Nucleus accumbens (tissue), 56 donors: ENCODE measurements around the gene VDAC1.

Experiments
- DNase-seq, 56 donors: peaks; one replicate each; lab custom pipeline; 2025; lab: John Stamatoyannopoulos, UW

The VDAC1 gene

DNA sequence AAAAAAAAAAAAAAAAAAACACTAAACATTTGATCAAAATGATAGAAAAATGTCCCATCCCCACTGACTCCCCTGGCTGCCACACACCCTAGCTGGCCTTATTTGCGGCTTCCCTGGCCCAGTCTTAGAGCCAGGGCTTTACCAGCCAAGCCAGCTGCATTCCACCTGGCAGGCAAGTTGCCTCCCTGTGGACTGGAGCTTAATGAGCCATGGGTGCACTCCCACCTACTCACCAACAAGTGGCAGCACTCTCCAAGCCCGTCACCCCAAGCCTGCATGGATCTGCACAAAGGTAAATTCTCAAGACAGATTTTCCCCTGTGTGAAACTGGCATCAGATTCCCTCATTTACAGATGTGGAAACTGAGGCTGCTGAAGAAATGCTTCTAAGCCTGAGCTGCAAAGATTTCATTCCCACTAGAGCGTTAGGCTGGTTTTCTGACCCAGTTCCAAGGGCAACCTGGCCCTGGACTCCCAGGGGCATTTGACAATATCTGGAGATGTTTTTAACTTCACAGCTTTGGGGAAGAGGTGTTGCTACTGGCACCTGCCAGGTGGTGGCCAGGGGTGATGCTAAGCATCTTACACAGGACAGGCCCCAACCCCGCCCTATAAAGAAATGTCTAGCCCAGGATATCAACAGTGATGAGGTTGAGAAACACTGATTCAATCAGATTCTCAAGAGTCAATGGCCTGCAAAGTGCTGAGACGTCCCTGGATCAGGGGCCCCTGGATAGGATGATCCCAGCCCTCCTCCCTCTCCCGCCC is 21.9 kb upstream of the VDAC1 start:
- DNase-seq = peak in 10 of 56 donors; percentile 6 to 33 (median 17)

DNA sequence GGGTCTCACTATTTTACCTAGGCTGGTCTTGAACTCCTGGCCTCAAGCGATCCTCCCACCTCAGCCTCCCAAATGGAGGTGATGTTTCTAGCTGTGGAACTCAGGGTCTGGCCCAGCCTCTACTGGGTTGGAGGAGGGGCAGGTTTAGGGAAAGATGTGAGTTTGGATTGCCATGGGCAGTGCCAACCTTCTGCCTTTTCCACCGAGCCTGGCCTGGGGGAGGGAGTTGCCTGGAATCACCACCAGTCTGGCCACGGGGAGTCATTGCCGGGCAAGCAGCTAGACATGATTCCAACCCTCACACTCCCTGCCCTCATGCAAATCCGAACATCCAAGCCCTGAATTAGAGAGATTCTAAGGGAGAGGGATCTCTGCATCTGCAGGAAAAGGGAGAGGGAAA is 21.0 kb upstream of the VDAC1 start:
- no peak for DNase-seq

DNA sequence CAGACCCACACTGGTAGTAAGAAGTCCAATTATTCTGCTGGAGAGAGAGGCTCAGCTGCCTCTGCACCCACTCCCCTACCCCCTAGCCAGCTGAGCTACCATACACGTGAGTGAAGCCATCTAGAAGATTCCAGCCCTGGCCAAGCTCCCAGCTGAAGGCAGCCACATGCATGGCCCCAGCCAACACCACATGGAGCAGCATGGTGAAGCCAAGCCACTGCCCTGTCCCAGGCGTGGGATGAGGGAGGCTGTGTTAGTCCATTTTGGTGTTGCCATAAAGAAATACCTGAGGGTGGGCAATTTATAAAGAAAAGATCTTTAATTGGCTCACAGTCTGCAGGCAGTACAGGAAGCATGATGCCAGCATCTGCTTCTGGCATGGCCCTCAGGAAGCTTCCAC is 20.0 kb upstream of the VDAC1 start:
- DNase-seq = no peak

DNA sequence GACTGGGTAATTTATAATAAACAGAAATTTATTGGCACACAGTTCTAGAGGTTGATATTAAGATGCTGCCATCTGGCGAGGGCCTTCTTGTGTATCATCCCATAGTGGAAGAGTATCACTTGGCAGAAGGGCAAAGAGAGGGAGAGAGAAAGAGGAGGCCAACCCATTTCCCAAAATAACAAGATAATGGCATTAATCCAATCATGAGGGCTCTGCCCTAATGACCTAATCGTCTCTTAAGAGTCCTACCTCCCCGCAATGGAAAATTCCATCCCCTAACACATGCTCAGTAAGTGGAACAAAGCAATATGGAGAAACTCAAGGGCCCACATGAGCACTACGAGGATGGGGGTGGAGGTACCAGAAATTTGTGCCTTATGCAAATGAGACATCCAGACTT is 17.6 kb upstream of the VDAC1 start:
- DNase-seq = no peak

DNA sequence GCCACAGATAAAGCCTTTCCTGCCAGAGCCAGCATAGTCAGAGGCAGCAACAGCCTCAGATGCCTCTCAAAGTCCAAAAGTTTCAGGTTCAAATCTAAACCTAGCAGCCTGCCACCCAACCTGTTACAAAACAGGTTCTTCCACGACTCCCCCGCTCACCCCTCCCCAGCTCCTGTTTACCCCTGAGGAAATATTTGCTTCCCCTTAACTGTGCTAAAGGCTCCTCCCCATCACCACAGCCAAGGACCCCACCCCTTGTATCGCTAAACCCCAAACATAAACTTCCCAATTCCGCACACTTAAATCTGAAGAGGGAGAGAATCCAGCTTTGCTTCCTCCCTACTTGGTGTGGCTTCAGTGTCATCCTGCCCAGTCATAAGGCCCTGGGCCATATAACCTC is 15.4 kb upstream of the VDAC1 start:
- no peak for DNase-seq

DNA sequence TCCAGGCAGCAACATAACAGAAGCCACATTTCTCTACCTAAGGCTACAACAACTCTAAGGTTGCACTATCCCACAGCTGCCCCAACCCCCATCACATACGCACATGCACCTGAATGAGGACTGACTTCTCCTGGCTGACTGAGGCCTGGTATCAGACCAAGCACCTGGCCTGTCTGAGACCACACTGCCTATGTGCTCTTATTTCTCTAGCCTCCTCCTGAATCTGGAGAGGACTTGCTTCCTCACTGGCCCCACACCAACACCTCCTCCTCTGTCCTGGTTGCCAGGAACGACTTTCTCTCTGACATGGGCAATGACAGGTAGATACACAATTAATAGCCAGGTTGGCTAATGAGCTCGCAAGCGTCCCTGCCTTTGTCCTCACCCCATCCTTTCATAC is 14.9 kb upstream of the VDAC1 start:
- no peak for DNase-seq

DNA sequence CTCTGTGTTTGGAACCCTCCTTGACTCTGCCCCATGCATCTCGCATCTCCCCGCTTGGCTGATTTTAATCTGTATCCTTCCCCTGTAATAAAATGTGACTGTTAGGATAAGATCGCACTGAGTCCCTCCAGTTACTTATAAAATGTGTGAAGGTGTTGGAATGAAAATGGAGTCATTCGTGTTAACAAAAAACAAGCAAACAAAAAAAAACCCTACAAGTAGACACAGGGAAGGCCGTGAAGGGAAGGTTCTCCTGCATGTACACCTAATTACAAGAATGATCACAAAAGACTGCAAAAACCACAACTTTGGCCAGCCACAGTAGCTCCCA is 14.2 kb upstream of the VDAC1 start:
- no peak for DNase-seq

DNA sequence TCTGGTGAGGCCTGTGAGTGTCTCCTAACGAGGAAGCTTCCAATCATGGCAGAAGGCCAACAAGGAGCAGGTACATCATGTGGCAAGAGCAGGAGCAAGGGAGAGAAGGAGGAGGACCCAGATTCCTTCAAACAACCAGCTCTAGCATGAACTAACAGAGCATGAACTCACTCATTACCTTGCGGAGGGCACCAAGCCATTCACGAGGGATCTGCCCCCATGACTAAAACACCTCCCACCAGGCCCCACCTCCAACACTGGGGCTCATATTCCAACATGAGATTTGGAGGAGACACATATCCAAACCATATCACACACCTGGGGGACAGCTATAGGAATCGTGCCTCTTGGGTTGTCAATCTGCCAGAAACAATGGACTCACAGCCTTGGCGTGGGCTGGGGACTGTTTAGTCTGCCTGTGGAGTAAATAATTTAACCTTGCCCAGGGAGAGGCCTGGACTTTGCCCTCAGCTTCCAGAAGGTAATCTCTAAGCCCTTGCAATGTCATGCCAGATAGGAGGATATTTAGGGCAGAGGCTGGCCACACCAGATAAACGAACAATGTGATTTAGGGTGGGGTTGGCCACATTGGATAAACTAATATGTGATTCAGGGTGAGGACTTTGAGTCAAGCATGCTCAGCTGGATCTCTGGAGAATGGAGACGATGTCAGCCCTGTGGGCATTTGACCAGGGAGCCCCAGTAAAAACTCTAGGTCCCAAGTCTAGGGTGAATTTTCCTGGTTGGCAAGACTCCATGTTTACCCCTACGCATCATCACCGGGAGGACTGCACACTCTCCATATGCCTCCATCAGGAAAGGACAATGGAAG is 13.6 kb upstream of the VDAC1 start:
- DNase-seq = no peak

DNA sequence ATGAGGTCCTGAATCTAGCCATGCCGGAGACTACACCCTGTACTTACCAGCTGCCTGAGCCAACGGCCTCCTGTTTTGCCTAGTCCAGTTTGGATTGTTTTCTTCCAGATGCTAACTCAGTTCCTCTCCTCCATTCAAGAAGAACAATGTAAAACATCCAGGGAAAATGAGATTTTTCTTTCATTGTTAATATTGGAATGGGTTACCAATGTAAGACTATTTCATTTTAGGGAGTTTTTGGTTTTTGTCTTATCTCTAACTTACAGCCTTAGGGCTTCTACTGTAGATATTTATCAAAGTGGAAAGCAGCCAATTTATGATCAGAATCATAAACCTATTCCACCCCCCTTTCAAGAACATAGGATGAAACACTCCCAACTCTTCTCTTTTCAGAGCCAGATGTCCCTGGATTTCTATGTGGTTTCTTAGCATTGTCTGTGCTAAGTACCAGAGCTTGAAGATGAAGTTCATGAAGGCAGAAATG is 3.5 kb upstream of the VDAC1 start:
- DNase-seq = no peak

DNA sequence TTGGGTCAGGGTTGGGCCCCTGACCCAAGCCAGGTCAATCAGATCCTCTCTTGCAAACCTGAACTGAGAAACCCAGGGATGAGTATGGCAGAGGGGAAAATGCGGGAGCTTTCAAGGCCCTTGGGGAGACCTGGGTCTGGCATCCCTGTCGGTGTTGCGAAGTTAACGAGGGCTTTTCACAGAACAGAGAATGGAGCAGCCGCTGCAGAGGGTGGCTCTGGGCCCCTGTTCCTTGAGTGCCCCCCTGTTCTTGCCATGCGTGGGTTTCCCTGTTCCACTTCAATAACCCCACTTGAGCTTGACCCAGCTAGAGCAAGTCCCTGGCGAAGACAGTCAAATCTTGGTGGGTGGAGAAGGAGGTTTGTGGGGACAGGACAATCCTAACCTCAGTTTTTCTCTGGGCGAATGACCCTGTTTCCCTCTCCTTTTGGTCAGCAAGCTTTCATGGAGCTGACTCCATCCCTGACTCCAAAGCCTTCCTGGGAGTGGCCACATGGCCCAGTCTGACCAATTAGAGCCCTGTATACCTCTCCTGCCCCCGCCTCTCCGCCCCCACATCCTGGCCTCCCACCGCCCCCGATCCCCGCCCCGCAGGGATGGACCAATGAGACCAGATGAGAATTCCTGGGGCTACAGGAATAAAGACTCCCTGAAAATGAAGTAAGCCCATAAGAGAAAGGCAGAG is 2.9 kb upstream of the VDAC1 start:
- DNase-seq = no peak

DNA sequence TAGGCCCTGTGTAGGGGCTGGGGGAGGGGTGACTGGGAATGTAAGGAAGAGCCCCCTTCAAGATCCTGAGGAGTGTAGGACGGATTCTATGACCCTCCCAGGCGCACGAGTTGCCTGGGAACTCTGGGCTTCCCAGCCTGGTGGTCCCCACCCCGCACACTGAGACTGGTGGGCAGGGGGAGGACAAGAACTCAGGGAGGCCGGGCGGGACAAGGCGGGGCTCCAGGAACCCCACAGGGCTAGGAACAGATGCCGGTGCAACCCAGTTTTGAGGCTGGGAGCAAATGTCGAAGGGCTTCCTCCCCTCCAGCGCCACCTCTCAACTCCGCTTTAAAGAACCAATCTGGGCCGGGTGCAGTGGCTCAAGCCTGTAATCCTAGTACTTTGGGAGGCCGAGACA is 1.3 kb upstream of the VDAC1 start:
- no peak for DNase-seq

DNA sequence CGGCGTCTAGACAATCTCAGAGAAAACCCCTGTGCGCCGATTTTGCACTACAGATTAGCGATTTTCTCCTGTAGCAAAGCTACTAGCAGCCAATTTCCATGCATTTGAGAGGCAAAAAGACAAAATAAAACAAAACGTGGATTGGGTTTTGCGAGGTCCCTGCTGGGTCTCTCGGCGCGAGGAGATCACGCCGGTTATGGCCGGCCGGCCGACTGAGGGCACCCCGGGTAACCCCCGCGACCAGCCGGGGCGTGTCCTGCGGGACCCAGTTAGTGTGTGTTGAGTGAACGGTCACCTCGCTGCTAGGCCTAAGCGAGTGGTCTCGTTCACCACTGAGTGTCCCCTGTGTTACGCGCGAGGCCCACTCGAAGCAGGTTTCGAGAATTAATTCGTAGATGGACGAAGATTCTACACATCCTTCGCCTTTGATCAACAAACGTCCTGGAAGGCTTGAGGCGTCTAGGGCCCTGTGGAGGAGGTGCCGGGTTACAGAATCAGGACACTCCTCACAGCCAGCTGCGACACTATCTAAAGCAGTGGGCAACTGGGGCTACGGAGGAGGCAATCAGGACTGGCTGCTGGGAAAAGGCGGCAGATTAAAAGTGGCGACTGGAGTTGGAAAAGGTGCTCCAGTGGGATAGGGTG is 764 bp upstream of the VDAC1 start:
- DNase-seq = peak in 15 of 56 donors; percentile 36 to 63 (median 50)

DNA sequence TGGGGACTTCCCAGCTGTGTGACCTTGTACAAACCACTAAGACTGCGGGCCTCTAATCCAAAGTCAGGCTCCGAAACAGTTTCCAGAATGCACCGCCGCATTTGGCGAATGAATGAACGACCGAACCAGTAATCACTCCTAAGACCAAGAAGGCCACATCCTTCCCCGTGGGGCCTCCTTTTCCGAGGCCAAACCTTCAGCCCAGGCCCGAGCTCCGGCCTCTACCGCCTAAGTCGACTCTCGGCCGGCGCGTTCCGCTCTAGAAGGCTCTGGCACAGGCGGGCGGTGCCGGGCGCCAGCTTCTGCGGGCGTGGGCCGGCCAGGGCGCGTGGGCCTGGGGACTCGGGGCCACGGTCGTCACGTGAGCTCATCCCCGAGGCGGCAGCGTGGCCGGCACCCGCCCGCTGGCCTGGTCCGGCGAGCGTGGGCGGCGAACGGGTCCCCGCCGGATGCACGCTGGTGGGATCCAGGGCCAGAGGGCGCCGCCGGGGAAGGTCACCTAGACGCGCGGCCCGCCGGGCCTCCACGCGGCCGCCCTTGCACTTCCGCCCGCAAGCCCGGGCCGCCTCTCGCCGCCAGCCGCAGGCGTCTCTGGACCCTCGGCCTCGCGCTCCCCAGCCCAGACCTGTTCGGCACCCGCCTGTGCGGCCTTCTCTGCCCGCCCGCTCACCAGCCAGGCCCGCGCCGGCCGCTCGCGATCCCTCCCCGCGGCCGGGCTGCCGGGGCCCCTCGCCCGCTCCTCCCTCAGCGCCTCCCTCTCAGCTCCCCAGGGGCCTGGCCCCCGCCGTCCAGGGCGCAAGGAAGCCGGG is 754 bp downstream of the VDAC1 start:
- peak in 36 of 56 donors; percentile 17 to 77 (median 50) for DNase-seq

DNA sequence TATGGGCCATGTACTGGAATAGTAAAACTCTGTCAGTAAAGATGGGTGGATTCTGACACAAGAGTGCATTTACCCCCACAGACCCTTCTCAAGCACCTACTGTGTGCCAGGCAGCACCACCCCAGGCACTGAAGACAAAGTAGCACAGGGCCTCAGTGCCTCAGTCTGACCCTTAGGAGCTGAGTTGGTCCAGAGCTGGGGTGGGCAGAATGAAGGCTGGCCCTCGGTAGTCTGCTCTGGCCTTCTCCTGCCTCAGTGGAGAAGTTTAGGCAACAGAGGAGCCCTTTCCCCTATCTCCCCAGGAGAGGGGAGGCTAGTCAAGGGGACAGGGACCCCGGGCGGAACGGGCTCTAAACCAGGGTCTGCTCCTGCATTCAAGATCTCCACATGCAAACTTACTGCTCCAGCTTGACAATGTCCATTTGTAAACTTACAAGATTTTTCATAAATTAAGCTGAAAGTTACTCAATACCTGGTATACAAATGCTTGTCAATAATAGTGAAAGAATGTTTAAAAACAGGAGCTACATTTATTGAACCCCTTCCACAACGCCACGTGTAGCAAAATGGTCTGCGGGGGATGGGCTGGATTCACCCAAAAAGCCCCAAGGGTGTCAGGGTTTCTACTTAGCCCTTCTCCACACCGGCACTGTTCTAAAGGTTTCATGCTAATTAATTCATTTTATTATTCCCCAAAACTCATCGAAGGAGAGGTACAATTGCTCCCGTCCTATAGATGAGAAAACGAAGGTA is 1.5 kb downstream of the VDAC1 start:
- no peak for DNase-seq

DNA sequence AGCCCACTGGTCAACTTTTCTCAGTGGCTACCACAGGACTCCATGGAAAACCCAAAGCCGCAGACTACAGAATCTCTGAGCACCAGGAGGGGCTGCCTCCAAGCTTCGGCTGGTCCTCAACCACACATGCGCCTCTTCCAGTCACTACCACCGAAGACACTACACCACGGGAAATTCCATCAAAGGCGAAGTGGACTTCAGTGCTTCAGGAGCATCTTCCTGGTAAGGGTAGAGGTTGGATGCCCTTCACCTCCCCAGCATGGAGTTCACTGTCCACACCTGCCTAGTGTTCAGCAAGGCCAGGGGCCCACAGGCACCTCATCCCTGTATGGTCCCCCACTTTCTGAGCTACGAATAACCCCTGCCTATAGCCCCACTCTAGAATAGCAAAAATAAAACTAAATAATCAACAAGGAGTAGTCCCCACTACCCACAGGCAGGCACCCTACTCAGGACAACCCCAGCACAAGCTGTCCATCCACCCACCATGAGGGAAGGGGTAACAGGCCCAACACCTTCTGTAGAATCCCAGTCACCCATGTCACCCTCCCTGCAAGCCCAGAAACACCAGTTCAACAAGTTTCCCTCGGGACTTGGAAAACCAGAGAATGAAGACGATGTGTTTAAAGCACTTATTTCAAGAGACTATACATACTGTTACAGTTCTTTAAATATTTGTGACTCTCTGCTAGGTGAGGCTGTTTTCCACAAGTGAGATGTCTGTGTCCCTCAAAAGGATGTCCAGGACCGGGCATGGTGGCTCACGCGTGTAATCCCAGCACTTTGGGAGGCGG is 2.6 kb downstream of the VDAC1 start:
- DNase-seq = no peak

DNA sequence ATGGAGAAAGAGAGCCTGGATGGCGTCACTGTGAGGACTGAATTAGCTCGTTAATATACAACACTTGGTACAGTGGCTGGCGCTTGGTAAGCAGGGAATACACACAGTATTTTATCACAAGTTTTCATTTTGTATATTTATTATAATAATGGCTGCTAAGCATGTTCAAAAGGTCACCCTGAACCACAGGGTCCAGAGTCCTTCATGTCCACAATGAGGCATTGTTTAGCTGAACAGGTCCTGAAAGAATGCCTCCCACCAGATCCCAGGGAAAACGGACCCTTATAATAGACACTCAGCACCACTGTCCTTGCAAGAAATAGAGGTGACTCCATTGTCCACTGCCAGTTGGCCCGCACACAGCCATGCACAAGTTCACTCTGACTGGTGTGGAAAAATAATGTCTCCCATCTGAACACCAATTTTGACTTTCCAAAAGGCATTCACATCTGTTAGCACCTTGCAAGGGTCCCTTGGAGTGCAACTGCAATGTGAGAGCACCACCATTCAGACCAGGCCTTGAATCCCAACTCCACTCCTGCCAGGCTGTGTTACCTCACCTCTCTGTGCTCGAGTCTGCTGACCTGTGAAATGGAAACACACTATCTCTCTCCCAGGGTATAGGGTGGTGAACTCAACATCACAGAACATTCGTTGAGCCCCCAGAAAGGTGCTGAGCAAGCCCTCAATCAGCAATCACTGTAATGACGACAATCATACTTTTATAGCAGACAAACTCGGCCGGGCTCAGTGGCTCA is 3.9 kb downstream of the VDAC1 start:
- no peak for DNase-seq

DNA sequence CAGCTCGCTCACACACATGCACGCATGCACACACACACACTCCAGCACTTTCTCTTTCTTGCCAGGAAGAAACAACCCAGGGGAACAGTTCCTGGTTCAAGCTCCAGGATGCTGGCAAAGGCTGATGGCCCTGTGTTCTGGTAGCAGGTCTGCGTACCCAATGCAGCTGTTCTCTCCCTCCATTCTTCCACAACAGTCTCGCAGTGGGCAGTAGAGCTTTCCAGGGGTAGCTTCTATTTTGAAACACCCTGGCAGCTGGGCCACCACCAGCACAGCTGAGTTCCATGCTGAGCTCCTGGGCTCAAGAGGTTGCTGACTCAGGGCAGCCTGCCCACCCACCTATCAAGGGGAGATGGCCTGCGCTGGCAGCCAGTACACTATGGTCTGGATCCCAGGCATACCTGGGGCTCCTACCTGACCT is 4.7 kb downstream of the VDAC1 start:
- no peak for DNase-seq

DNA sequence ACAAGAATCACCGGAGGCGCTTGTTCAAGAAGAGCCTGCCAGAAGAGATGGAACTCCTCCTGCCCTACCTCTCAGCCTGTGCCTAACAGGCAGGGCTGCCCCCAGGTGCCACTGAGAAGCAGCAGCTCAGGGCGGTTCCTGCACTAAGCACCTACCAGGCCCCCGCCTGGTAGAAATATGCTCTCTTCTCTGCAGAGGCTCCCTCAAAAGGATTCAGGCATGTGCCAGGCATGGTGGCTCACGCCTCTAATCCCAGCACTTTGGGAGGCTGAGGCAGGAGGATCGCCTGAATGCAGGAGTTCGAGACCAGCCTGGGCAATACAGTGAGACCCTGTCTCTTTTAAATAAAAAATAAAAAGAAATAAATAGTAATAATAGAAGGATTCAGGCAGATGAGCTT is 6.0 kb downstream of the VDAC1 start:
- no peak for DNase-seq
